ENCODE measurements around the gene GPR4.
"Not testable (repeated sequence)": the region's sequence is repeated elsewhere in the genome, so short reads cannot be mapped to it uniquely, and the experiment has no call there.

The GPR4 gene

DNA sequence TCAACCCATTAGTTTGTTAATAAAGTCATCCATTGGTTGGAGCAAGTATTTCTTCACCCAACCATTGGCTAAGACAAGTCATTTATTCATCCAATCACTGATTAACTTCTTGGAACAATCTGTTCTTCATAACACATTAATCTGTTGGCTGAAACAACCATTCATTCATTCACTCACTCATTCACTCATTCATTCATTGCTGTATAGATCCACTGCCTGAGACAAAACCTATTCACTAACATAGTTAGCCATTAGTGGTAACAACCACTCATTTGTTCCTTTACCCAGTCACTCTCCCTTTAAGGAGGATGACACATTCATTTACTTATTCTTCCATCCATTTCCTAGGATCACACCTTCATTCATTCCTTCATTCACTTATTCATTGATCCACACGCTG, 22.0 kb upstream of the GPR4 start:
- no peak for DNase-seq (ENCODE audit: low read depth in 3 of 3, low spot score in 1 of 3)

DNA sequence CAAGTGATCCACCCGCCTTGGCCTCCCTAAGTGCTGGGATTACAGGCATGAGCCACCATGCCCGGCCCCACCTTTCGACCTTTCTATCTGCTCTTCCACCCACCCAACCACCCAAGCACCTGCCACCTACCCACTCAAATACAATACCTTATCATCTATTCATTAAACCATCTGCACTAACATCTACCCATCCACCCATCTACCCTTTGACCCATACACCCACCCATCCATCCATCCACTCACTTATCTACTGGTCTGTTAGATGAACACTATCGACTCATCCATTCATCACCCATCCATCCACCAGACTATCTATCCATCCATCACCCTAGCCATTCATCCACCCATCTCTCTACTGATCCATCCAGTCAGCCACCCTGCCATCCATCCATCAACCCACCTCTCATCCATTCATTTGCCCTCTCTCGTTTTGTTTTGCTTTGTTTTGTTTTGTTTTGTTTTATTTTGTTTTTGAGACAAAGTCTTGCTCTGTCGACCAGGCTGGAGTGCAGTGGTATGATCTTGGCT, 20.0 kb upstream of the GPR4 start:
- DNase-seq (ENCODE audit: low read depth in 3 of 3, low spot score in 1 of 3): no peak

DNA sequence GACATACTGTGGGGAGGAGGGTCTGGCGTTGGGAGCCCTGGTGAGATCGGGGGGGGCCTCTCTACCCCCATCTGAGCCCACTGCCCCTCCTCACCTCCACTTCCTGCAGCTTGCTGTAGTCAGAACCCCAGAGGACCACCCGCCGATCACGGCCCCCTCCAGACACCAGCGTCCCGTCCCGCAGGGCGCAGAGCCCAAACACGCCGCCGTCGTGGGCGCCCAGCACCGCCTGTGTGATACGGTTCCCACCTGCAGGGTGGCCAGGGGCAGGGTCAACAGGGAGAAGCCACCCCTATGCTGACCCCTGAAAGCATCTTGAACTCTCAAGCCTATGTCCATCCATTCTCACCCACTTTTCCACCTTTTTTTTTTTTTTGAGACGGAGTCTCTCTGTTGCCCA, 19.4 kb upstream of the GPR4 start:
- DNase-seq (ENCODE audit: low read depth in 3 of 3, low spot score in 1 of 3): no peak

- DNase-seq (ENCODE audit: low read depth in 3 of 3, low spot score in 1 of 3): no peak
These were observed 14.6 kb upstream of the GPR4 start for GRCh38 chr19:45616704-45617017.

- DNase-seq (ENCODE audit: low read depth in 3 of 3, low spot score in 1 of 3): peak in 2 of 3 donors; percentile 22 to 64
These were observed 14.0 kb upstream of the GPR4 start for GRCh38 chr19:45615795-45616703.

DNA sequence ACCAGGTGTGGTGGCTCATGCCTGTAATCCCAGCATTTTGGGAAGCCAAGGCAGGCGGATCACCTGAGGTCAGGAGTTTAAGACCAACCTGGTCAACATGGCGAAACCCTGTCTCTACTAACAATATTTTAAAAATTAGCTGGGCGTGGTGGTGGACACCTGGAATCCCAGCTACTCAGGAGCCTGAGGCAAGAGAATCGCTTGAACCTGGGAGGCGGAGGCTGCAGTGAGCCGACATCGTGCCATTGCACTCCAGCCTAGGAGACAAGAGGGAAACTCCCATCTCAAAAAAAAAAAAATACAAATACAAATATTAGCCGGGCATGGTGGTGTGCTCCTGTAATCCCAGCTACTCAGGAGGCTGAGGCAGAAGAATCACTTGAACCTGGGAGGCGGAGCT, 13.0 kb upstream of the GPR4 start:
- DNase-seq (ENCODE audit: low read depth in 3 of 3, low spot score in 1 of 3): not testable (repeated sequence)

GRCh38 chr19:45613926-45614725, 12.1 kb upstream of the GPR4 start:
- no peak for DNase-seq (ENCODE audit: low read depth in 3 of 3, low spot score in 1 of 3)

GRCh38 chr19:45608948-45609347, 6.9 kb upstream of the GPR4 start:
- DNase-seq (ENCODE audit: low read depth in 3 of 3, low spot score in 1 of 3): no peak

DNA sequence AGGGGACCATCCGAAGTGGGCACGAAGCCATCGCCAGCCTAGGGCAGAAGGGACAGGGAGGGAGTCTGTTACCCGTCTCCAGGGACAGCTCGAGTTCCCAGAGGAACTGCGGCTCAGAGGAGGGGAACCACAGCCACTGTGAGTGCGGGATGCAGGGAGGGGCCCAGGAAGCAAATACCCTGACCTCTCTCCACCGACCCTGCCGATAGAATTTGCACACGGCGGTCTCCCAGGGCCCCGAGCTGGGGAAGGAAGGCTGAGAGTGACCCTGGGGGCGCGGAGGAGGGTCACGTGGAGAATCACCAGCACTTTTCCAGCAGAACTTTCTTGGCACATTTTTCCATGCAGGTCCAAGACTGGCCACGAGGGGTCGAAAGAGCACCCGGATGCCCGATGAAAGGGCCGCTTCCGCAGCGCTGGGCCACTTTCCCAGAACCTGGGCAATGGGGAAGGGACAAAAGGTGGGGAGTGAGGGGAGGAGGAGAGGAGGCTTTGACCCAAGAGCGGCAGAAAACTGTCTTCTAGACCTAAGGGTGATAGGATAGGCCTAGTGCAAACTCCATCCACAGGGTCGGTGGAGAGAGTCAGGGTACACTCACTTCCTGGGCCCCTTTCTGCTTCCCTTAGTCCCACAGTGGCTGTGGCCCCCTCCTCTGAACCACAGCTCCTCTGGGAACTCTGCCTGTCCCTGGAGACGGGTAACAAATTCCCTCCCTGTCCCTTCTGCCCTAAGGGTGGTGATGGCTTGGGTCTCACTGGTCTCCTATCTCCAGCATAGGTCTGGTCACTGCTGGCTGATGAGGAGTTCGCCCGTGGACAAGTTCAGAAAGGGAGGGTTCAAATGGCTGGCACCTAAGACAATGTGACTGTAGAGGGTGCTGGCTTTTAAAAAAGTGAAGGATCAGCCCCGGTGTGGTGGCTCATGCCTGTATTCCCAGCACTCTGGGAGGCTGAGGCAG, 5.3 kb upstream of the GPR4 start:
- DNase-seq (ENCODE audit: low read depth in 3 of 3, low spot score in 1 of 3): peak in 1 of 3 donors; percentile 35

DNA sequence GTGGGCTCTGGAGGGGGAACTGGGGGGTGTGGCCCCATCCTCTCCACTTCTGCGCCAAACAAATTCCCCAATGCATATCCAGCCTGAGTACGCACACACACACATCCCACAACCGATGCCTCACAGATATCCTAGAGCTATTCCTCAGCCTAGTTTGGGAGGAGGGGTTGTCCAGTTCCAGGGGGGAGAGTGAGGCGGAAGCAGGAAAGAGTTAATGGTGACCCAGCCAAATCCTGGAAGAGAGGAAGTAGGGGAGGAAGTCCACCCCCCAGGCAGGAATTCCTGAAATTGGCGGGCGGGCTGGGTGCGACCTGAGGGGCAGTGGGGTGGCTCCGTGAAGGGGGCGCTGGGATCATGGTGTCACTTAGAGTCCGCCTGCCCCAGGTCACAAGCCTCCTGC, 897 bp downstream of the GPR4 start:
- DNase-seq (ENCODE audit: low read depth in 3 of 3, low spot score in 1 of 3): no peak

- no peak for DNase-seq (ENCODE audit: low read depth in 3 of 3, low spot score in 1 of 3)
These were observed 1.6 kb downstream of the GPR4 start for GRCh38 chr19:45600340-45600885.

DNA sequence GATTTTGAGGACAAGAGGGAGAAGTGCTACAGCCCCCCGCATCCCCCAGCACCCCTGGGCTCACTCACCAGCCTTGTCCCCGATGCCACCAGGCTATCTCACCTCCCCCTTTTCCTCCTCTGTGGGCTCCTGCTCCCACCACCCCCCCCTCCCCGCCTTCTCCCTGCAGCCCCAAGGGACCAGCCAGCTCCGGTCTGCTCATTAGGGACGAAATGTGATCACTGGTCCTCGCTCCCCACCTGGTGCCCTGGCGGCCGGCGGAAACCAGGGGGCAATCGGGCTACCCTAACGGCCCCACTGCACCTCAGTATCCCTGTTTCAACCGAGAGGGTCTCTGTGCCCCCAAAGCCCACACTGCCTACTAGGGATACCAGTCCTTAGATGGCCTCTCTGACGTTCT, 2.7 kb downstream of the GPR4 start:
- no peak for DNase-seq (ENCODE audit: low read depth in 3 of 3, low spot score in 1 of 3)

DNA sequence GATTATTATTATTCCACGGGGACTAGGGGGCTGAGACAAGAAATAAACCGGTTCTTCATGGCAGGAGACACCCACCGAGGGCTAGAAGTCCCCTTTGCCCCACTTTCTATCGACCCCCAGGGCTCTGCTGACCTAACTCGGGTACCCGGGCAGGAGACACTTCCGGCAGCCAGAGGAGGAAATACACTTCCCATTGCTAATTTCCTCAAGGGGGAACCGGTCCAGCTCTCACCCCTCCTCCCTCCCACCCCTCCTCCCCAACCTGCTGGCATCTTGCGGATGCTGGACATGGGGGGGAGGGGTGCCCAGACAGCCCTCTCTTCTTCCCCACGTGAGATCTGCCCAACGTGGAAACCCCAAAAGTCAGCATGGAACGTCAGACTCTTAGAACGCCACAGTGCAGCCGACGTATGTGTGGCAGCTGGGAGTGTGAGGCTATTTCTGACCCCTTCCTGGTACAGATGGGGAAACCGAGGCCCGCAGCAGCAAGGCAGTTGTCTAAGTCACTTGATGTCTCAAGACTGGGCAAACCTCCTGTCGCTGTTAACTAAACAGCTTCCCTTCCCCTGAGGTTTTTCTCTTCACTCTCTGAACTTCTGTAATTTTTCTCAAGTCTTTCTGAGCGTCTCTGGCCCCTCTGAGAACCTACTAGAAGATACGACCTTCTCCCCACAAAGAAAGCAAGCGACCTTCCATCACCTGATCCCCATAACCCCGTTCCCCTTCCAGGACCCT, 3.6 kb downstream of the GPR4 start:
- DNase-seq (ENCODE audit: low read depth in 3 of 3, low spot score in 1 of 3): no peak

GRCh38 chr19:45597425-45598111, 4.4 kb downstream of the GPR4 start:
- no peak for DNase-seq (ENCODE audit: low read depth in 3 of 3, low spot score in 1 of 3)

GRCh38 chr19:45595814-45596213, 6.2 kb downstream of the GPR4 start:
- no peak for DNase-seq (ENCODE audit: low read depth in 3 of 3, low spot score in 1 of 3)

DNA sequence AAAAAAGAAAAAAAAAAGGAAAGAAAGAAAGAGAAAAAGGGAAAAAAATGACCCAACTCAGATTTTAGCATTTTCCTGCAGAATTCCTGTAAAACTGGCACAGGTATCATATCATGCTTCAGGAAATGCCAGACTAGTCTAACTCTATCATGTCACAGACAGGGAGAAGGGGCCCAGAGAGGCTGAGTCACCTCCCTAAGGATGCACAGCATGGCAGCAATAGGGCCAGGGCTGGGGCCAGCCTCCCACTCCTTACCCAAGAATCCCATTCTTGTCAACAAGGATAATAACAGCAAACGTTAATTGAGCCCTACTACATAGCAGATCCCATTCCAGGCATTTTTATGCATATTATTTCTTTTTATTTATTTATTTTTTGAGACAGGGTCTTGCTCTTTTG, 8.5 kb downstream of the GPR4 start:
- no peak for DNase-seq (ENCODE audit: low read depth in 3 of 3, low spot score in 1 of 3)

- no peak for DNase-seq (ENCODE audit: low read depth in 3 of 3, low spot score in 1 of 3)
These were observed 9.6 kb downstream of the GPR4 start for GRCh38 chr19:45592366-45592765.

- DNase-seq (ENCODE audit: low read depth in 3 of 3, low spot score in 1 of 3): no peak
These were observed 10.4 kb downstream of the GPR4 start for GRCh38 chr19:45591638-45592005.

DNA sequence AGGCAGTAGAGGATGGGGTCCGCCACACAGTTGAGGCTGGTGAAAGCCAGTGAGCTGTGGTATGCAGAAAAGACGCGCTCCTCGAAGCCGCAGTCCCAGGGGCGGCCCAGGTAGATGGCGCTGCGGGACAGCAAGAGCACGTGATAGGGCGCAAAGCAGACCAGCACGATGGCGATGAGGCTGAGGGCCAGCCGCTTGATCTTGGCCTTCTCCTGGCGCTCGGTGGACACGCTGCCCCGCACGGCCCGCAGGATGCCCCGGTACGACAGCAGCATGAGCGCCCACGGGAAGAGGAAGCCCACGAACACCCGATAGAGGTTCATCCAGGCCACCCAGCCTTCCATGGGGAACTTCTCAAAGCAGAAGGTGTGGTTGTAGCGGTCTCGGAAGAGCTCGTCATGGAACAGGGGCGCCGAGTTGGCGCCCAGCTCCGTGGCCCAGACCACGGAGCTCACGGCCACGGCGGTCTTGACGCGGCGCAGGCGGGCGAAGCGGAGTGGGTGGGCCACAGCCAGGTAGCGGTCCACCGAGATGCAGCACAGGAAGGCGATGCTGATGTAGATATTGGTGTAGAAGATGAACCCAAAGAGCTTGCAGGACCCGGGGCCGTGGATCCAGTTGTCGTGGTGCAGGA, 10.9 kb downstream of the GPR4 start:
- peak in 1 of 3 donors; percentile 29 for DNase-seq (ENCODE audit: low read depth in 3 of 3, low spot score in 1 of 3)

Data from stimulated activated CD4-positive, alpha-beta T cell treated with anti-CD3 and anti-CD28 coated beads, TNF-alpha, amount 100 ng/mL, for 1 hour (primary cell).